Lower lobe of right lung (tissue), 2 donors: ENCODE measurements around the gene KLK4. TPM values are rescaled to one million over a fixed set of nuclear protein-coding genes. Genes with fewer than 3 reads are reported as not detected.

Source experiments
- ATAC-seq, 2 donors: fragments of 200-7000 bp; cut with Tn5 transposase; one replicate each; pipeline ENCODE4 v1.9.1; 2020 to 2022; ENCODE audit warnings: mild to moderate bottlenecking in 2 of 2, moderate library complexity in 2 of 2
- DNase-seq: peaks from one replicate; pipeline ENCODE4 v3.0.0-alpha.2; 2020
- H3K27ac ChIP-seq: fragments of 200-600 bp; one replicate; pipeline ENCODE4 v1.8.0; 2022
- H3K27me3 ChIP-seq: fragments of 200-600 bp; one replicate; pipeline ENCODE4 v1.8.0; 2022; ENCODE audit warnings: low read depth
- H3K36me3 ChIP-seq: fragments of 200-600 bp; one replicate; pipeline ENCODE4 v1.8.0; 2022; ENCODE audit warnings: mild to moderate bottlenecking
- H3K4me1 ChIP-seq: fragments of 200-600 bp; one replicate; pipeline ENCODE4 v1.8.0; 2022
- H3K4me3 ChIP-seq: fragments of 200-600 bp; one replicate; pipeline ENCODE4 v1.8.0; 2022; ENCODE audit warnings: mild to moderate bottlenecking
- H3K9me3 ChIP-seq: fragments of 200-600 bp; one replicate; pipeline ENCODE4 v1.8.0; 2022
- intact Hi-C: fragments of 100-400 bp; cut with DNase I; formaldehyde crosslinking; loops from one replicate; pipeline ENCODE4 v1.11.0; 2022
- total RNA-seq: library from RNA; stranded (reverse); fragmentation: NEBNext Ultra II Directional; extraction: Animal tissue kit (Norgen Biotek cat#: 25700); gene quantifications from one replicate; pipeline ENCODE4 v1.2.1, GENCODE V29; 2021
- TF ChIP-seq, protein P1 (sequence below): fragments of 200-600 bp; IDR thresholded peaks from one replicate; pipeline ENCODE4 v1.8.0; 2022; ENCODE audit warnings: antibody characterized with exemption, mild to moderate bottlenecking
- donor health status: DM: no; HTN: yes; CAD: no; lungs with severe emphysema.

Gene KLK4
- total RNA-seq, 1 donor from 2014 or later = not detected

DNA sequence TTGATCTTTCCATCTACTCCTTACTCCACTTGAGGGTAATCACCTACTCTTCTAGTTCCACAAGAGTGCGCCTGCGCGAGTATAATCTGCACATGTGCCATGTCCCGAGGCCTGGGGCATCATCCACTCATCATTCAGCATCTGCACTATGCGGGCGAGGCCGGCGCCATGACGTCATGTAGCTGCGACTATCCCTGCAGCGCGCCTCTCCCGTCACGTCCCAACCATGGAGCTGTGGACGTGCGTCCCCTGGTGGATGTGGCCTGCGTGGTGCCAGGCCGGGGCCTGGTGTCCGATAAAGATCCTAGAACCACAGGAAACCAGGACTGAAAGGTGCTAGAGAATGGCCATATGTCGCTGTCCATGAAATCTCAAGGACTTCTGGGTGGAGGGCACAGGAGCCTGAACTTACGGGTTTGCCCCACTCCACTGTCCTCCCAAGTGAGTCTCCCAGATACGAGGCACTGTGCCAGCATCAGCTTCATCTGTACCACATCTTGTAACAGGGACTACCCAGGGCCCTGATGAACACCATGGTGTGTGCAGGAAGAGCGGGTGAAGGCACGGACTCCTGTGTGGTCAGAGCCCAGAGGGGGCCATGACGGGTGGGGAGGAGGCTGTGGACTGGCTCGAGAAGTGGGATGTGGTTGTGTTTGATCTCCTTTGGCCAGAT, 40.6 kb downstream of the KLK4 start:
- Histone ChIP-seq H3K4me1 (no peaks in the 10 kb centered on the region), H3K27me3 (peaks cover 26% of the 10 kb centered on the region), H3K36me3 (no peaks in the 10 kb centered on the region), H3K27ac (no peak overlapping the region), H3K4me3 (no peak overlapping the region), H3K9me3 (no peaks in the 10 kb centered on the region)
- no peak for DNase-seq
- intact Hi-C loops = no loop called here
- ATAC-seq = no peak
- TF ChIP-seq, protein P1, sequence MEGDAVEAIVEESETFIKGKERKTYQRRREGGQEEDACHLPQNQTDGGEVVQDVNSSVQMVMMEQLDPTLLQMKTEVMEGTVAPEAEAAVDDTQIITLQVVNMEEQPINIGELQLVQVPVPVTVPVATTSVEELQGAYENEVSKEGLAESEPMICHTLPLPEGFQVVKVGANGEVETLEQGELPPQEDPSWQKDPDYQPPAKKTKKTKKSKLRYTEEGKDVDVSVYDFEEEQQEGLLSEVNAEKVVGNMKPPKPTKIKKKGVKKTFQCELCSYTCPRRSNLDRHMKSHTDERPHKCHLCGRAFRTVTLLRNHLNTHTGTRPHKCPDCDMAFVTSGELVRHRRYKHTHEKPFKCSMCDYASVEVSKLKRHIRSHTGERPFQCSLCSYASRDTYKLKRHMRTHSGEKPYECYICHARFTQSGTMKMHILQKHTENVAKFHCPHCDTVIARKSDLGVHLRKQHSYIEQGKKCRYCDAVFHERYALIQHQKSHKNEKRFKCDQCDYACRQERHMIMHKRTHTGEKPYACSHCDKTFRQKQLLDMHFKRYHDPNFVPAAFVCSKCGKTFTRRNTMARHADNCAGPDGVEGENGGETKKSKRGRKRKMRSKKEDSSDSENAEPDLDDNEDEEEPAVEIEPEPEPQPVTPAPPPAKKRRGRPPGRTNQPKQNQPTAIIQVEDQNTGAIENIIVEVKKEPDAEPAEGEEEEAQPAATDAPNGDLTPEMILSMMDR = no peak

DNA sequence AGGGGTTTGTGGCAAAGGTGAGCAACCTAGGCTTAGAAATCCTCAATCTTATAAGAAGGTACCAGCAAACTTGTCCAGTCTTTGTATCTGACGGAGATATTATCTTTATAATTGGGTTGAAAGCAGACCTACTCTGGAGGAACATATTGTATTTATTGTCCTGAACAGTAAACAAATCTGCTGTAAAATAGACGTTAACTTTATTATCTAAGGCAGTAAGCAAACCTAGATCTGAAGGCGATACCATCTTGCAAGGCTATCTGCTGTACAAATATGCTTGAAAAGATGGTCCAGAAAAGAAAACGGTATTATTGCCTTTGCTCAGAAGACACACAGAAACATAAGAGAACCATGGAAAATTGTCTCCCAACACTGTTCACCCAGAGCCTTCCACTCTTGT, 41.7 kb downstream of the KLK4 start:
- Histone ChIP-seq H3K27ac (no peak overlapping the region), H3K4me3 (no peak overlapping the region), H3K27me3 (peaks cover 20% of the 10 kb centered on the region), H3K9me3 (no peaks in the 10 kb centered on the region), H3K4me1 (no peaks in the 10 kb centered on the region), H3K36me3 (no peaks in the 10 kb centered on the region)
- TF ChIP-seq, protein P1 = no peak
- intact Hi-C loops = no loop called here
- no peak for ATAC-seq
- no peak for DNase-seq

DNA sequence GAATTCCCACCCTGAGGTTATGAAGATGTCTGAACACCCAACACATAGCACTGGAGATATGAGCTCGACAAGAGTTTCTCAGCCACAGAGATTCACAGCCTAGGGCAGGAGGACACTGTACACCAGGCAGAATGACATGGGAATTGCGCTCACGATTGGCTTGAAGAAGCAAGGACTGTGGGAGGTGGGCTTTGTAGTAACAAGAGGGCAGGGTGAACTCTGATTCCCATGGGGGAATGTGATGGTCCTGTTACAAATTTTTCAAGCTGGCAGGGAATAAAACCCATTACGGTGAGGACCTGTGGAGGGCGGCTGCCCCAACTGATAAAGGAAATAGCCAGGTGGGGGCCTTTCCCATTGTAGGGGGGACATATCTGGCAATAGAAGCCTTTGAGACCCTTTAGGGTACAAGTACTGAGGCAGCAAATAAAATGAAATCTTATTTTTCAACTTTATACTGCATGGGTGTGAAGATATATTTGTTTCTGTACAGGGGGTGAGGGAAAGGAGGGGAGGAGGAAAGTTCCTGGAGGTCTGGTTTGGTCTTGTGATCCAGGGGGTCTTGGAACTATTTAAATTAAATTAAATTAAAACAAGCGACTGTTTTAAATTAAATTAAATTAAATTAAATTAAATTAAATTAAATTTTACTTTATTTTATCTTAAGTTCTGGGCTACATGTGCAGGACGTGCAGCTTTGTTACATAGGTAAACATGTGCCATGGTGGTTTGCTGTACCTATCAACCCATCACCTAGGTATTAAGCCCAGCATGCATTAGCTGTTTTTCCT, 49.5 kb downstream of the KLK4 start:
- intact Hi-C loops = no loop called here
- H3K4me1 ChIP-seq = no peaks in the 10 kb centered on the region
- no peaks in the 10 kb centered on the region for H3K36me3 ChIP-seq
- no peak for ATAC-seq
- peaks cover 32% of the 10 kb centered on the region for H3K27me3 ChIP-seq
- no peak overlapping the region for H3K4me3 ChIP-seq
- TF ChIP-seq, protein P1 = no peak
- no peak for DNase-seq
- H3K27ac ChIP-seq = no peak overlapping the region
- H3K9me3 ChIP-seq = no peaks in the 10 kb centered on the region

DNA sequence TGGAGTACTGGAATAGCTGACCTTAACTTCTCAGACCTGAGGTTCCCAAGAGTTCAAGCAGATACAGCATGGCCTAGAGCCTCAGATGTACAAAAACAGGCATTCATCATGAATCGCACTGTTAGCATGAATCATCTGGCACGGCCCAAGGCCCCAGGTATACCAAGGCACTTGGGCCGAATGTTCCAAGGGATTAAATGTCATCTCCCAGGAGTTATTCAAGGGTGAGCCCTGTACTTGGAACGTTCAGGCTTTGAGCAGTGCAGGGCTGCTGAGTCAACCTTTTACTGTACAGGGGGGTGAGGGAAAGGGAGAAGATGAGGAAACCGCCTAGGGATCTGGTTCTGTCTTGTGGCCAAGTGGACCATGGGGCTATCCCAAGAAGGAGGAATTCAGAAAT, 50.2 kb downstream of the KLK4 start:
- intact Hi-C loops = no loop called here
- DNase-seq (no peak), ATAC-seq (no peak)
- no peaks in the 10 kb centered on the region for H3K4me1 ChIP-seq
- no peaks in the 10 kb centered on the region for H3K36me3 ChIP-seq
- H3K27me3 ChIP-seq = peaks cover 30% of the 10 kb centered on the region
- H3K9me3 ChIP-seq = no peaks in the 10 kb centered on the region
- no peak overlapping the region for H3K27ac ChIP-seq
- TF ChIP-seq, protein P1 = no peak
- H3K4me3 ChIP-seq = no peak overlapping the region

DNA sequence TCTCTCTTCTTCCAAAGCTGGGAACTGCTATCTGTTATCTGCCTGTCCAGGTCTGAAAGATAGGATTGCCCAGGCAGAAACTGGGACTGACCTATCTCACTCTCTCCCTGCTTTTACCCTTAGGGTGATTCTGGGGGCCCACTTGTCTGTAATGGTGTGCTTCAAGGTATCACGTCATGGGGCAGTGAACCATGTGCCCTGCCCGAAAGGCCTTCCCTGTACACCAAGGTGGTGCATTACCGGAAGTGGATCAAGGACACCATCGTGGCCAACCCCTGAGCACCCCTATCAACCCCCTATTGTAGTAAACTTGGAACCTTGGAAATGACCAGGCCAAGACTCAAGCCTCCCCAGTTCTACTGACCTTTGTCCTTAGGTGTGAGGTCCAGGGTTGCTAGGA, 51.3 kb downstream of the KLK4 start:
- Histone ChIP-seq H3K27me3 (peaks cover 35% of the 10 kb centered on the region), H3K9me3 (no peaks in the 10 kb centered on the region), H3K4me1 (no peaks in the 10 kb centered on the region), H3K36me3 (no peaks in the 10 kb centered on the region), H3K27ac (no peak overlapping the region), H3K4me3 (no peak overlapping the region)
- TF ChIP-seq, protein P1 = no peak
- ATAC-seq (no peak), DNase-seq (no peak)
- intact Hi-C loops = no loop called here
